AG04450 (cell line): Measurements from ENCODE around the gene ING1. TPM values are rescaled to one million over a fixed set of nuclear protein-coding genes. Genes with fewer than 3 reads are reported as not detected.
A peak's percentile ranks its signal among the peaks of the same experiment; 100 is the strongest.

Source experiments
- CTCF ChIA-PET: fragments of 300-600, 350-600 bp; formaldehyde crosslinking; extraction: SDS; loops from one replicate; lab custom pipeline; 2022; ENCODE audit warnings: antibody characterized with exemption, inconsistent platforms; lab: Charles Lee
- POLR2A ChIA-PET: fragments of 350-600 bp; formaldehyde crosslinking; extraction: SDS; loops from one replicate; lab custom pipeline; 2021; ENCODE audit warnings: antibody characterized with exemption, inconsistent platforms; lab: Yijun Ruan, JAX
- DNase-seq: peaks from one replicate; pipeline ENCODE4 v3.0.0-alpha.2; 2011; ENCODE audit warnings: low read depth, low spot score
- H3K27ac ChIP-seq: one replicate; pipeline ENCODE4 v1.5.1; 2012; ENCODE audit warnings: low read depth, low read length, control low read depth
- H3K27me3 ChIP-seq: one replicate; pipeline ENCODE4 v1.6.0; 2012; ENCODE audit warnings: low read length; ENCODE audit not compliant: control insufficient read depth, insufficient read depth
- H3K4me3 ChIP-seq: 2 replicates; pipeline ENCODE4 v1.5.1; 2011; ENCODE audit warnings: mild to moderate bottlenecking, low read depth, low read length, control low read depth
- H3K9me3 ChIP-seq: 2 replicates; pipeline ENCODE4 v1.5.1; 2012; ENCODE audit warnings: low read length; ENCODE audit not compliant: control insufficient read depth, insufficient read depth
- polyA plus RNA-seq: library from polyadenylated mRNA; depleted of rRNA; stranded (reverse); fragments of >200 nt; gene quantifications from 2 replicates; pipeline ENCODE4 v1.2.3, GENCODE V29; 2011
- TF ChIP-seq, protein P1 (sequence below): IDR thresholded peaks from 2 replicates; pipeline ENCODE4 v1.5.1; 2011; ENCODE audit warnings: low read depth, low read length, control low read depth, inconsistent platforms

The ING1 gene
- polyA plus RNA-seq, 1 experiment = 8.7 TPM

DNA sequence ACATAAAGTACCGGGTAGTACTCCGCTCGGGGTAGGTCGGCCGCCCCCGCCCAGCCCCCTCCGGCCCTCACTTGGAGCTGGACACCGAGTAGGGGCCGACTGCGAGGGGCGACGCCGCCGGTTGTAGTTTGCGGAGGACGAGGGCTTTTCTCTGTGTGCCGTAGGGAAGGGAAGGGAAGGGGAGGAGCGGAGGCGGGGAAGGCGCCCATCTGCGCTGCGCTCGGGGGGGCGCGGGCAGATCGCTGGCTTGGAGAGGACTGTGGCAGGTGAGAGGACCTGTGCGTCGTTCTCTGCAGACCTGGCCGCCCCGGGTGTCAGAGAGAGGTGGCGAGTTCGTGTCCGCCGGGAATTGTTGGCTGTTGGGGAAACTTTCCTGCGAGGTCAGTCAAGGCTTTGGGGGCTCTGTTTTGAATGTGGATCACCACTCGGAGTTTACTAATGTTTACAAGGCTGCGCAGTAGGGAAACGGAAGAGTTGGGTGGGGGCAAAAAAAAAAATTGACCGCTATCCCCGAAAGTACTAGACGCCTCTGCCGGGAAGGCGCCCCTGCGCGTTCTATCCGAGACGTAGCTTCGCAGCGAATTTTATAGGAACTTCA, 1.4 kb downstream of the ING1 start:
- Histone ChIP-seq H3K4me3 (peak overlapping the region; percentile 93), H3K27ac (peak overlapping the region; percentile 77), H3K27me3 (no peaks in the 10 kb centered on the region), H3K9me3 (peaks cover 12% of the 10 kb centered on the region; the same call in 1 of the 2 replicates)
- ChIA-PET POLR2A (interaction anchor here (0.6 to 1.9 kb wide), 43 partner anchors 9 to 1730 kb away, joined by 3 to 19 read pairs (median 4); partner anchors contain the start of genes ANKRD10, CARS2 and NAXD), CTCF (no interaction called here)
- TF ChIP-seq, protein P1, sequence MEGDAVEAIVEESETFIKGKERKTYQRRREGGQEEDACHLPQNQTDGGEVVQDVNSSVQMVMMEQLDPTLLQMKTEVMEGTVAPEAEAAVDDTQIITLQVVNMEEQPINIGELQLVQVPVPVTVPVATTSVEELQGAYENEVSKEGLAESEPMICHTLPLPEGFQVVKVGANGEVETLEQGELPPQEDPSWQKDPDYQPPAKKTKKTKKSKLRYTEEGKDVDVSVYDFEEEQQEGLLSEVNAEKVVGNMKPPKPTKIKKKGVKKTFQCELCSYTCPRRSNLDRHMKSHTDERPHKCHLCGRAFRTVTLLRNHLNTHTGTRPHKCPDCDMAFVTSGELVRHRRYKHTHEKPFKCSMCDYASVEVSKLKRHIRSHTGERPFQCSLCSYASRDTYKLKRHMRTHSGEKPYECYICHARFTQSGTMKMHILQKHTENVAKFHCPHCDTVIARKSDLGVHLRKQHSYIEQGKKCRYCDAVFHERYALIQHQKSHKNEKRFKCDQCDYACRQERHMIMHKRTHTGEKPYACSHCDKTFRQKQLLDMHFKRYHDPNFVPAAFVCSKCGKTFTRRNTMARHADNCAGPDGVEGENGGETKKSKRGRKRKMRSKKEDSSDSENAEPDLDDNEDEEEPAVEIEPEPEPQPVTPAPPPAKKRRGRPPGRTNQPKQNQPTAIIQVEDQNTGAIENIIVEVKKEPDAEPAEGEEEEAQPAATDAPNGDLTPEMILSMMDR = no peak
- DNase-seq = no peak

DNA sequence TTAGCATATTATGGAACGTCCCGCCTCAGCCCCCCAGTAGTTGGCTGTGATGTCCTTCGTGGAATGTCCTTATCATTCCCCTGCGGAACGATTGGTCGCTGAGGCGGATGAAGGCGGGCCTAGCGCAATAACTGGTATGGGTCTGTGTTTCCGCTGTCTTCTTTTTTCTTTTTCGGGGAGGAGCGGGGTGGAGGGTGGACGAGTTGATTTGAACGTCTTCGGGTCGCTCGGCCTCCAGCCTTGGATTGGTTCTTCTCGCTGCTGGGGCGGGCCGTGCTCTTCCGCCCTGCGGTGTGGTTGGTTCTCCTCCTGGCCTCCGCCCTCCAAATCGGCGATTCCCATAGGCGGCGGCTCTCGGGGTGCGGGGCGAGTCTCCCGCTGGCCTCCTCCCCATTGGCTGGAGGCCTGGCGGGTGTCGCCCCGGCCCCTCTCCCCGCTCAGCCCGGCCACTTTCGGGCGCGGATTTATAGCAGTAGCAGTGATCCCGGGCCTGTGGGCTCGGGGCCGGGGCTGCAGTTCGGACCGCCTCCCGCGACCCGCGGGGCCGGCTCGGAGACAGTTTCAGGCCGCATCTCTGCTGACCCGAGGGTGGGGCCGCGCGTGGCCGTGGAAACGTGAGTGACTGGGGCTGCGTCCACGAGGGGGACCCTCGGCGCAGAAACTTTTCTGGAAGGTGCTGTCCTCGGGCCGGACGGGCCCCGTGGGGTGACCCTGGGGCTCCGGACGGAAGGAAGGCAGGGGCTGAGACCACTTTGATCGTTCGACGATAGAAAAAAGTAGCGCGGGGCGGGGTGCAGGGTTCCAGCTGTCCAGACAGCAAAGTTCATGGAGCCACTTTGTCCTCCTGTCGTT, 2.1 kb downstream of the ING1 start:
- peaks cover 12% of the 10 kb centered on the region; the same call in 1 of the 2 replicates for H3K9me3 ChIP-seq
- H3K27me3 ChIP-seq = no peaks in the 10 kb centered on the region
- peak overlapping the region; percentile 93 for H3K4me3 ChIP-seq
- ChIA-PET CTCF (interaction anchor here (3.0 kb wide), 1 partner anchor 102 kb away, joined by 11 read pairs; no protein-coding TSS in a partner anchor), POLR2A (interaction anchor here (0.6 to 1.9 kb wide), 41 partner anchors 8 to 1729 kb away, joined by 3 to 19 read pairs (median 4); partner anchors contain the start of genes ANKRD10, CARS2 and NAXD)
- peak overlapping the region; percentile 61 for H3K27ac ChIP-seq
- DNase-seq = peak; percentile 99
- TF ChIP-seq, protein P1 = peak; percentile 35

DNA sequence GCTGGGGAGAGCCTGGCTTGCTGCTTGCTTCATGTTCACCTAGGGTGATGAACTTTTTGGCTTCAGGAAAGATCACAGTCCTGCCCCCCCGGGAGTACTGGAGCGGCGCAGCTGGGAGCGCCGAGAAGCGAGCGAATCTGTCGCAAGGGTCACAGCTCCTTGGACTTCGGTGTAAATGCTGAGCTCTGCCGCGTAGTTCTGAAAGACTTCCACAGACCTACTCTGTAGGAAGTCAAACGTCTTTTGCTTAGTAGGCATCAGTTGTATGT, 2.7 kb downstream of the ING1 start:
- Histone ChIP-seq H3K27me3 (no peaks in the 10 kb centered on the region), H3K4me3 (peak overlapping the region; percentile 90), H3K27ac (peak overlapping the region; percentile 61), H3K9me3 (peaks cover 12% of the 10 kb centered on the region; the same call in 1 of the 2 replicates)
- TF ChIP-seq, protein P1 = no peak
- ChIA-PET POLR2A (interaction anchor here (1.3 to 1.6 kb wide), 3 partner anchors 37 to 440 kb away, joined by 3 to 5 read pairs (median 5); no protein-coding TSS in a partner anchor), CTCF (interaction anchor here (0.9 to 3.0 kb wide), 2 partner anchors 102 to 192 kb away, joined by 3 to 11 read pairs; no protein-coding TSS in a partner anchor)
- no peak for DNase-seq

DNA sequence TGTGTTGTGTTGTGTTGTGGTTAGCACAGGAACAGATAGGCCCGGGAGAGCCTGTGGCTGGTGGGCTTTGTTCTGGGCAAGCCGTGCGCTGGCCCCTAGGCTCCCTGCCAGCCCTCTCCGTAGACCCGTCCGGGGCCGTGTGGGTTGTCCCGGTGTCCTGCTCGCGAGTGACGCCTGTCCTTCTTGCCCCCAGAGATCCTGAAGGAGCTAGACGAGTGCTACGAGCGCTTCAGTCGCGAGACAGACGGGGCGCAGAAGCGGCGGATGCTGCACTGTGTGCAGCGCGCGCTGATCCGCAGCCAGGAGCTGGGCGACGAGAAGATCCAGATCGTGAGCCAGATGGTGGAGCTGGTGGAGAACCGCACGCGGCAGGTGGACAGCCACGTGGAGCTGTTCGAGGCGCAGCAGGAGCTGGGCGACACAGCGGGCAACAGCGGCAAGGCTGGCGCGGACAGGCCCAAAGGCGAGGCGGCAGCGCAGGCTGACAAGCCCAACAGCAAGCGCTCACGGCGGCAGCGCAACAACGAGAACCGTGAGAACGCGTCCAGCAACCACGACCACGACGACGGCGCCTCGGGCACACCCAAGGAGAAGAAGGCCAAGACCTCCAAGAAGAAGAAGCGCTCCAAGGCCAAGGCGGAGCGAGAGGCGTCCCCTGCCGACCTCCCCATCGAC, 5.7 kb downstream of the ING1 start:
- Histone ChIP-seq H3K4me3 (no peak overlapping the region), H3K27ac (no peak overlapping the region), H3K27me3 (no peaks in the 10 kb centered on the region), H3K9me3 (peaks cover 12% of the 10 kb centered on the region; the same call in 1 of the 2 replicates)
- no peak for DNase-seq
- ChIA-PET POLR2A (no interaction called here), CTCF (interaction anchor here (1.2 to 3.0 kb wide), 2 partner anchors 97 to 99 kb away, joined by 3 to 11 read pairs; no protein-coding TSS in a partner anchor)
- TF ChIP-seq, protein P1 = no peak
